Measurements from ENCODE around the gene CSNK1A1. TPM values are rescaled to one million over a fixed set of nuclear protein-coding genes. Genes with fewer than 3 reads are reported as not detected.

CSNK1A1 gene
- total RNA-seq, 1 donor from 2014 or later: 198 TPM

DNA sequence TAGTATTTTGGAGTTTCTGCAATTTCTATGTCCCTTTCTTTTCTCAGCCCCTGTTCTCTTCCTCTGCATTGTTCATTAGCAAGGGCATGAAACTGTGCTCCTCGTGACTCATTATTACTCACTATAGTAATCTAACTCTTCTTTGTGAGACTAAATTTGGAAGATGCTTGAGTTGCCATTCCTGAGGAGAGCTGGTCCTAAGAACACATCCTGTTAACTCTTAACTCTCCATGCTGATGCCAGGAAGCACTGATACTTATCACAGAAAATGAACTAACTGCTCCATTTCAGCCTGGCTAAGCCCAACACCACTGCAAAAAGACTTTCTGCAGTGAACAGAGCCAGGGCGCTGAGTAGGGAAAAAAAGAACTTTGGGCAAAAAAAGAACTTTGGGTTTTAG is 10.6 kb upstream of the CSNK1A1 start:
- DNase-seq (no peak), ATAC-seq (peak; percentile 74 to 76)
- Histone ChIP-seq H3K36me3 (no peaks in the 10 kb centered on the region), H3K27ac (peak overlapping the region; percentile 78), H3K4me3 (no peak overlapping the region), H3K9me3 (no peaks in the 10 kb centered on the region), H3K27me3 (ENCODE audit: low read depth) (no peaks in the 10 kb centered on the region), H3K4me1 (peaks cover 28% of the 10 kb centered on the region)
- intact Hi-C loops (cut with DNase I): loop anchor here (5.0 kb wide), 1 partner anchor 120 kb away; no protein-coding TSS in a partner anchor
- TF ChIP-seq, protein P1, sequence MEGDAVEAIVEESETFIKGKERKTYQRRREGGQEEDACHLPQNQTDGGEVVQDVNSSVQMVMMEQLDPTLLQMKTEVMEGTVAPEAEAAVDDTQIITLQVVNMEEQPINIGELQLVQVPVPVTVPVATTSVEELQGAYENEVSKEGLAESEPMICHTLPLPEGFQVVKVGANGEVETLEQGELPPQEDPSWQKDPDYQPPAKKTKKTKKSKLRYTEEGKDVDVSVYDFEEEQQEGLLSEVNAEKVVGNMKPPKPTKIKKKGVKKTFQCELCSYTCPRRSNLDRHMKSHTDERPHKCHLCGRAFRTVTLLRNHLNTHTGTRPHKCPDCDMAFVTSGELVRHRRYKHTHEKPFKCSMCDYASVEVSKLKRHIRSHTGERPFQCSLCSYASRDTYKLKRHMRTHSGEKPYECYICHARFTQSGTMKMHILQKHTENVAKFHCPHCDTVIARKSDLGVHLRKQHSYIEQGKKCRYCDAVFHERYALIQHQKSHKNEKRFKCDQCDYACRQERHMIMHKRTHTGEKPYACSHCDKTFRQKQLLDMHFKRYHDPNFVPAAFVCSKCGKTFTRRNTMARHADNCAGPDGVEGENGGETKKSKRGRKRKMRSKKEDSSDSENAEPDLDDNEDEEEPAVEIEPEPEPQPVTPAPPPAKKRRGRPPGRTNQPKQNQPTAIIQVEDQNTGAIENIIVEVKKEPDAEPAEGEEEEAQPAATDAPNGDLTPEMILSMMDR (IDR thresholded peaks at IDR 0.05): no peak

DNA sequence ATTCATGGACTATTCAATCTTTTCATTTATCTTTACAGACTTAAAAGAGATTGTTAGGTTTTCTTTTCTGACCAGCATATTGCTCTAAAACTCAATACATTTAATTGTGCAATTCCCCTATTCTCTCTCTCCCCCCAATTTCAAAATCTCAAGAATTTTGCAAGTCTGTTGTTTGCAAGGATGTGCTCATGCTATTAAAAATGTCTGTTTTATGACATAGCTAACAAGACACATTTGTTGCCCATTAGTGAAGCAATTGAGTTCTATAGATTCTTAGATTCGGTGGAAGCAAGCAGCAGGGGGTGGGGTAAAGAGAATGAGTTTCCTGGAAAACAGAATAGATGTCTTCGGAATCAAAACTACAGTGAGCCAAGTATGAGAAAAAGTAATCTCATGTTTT is 8.5 kb upstream of the CSNK1A1 start:
- Histone ChIP-seq H3K9me3 (no peaks in the 10 kb centered on the region), H3K27ac (no peak overlapping the region), H3K4me3 (no peak overlapping the region), H3K36me3 (no peaks in the 10 kb centered on the region), H3K27me3 (ENCODE audit: low read depth) (no peaks in the 10 kb centered on the region), H3K4me1 (peaks cover 28% of the 10 kb centered on the region)
- ATAC-seq: no peak
- DNase-seq: no peak
- TF ChIP-seq, protein P1 (IDR thresholded peaks at IDR 0.05): no peak
- intact Hi-C loops (cut with DNase I): loop anchor here (5.0 kb wide), 1 partner anchor 117 kb away; no protein-coding TSS in a partner anchor

DNA sequence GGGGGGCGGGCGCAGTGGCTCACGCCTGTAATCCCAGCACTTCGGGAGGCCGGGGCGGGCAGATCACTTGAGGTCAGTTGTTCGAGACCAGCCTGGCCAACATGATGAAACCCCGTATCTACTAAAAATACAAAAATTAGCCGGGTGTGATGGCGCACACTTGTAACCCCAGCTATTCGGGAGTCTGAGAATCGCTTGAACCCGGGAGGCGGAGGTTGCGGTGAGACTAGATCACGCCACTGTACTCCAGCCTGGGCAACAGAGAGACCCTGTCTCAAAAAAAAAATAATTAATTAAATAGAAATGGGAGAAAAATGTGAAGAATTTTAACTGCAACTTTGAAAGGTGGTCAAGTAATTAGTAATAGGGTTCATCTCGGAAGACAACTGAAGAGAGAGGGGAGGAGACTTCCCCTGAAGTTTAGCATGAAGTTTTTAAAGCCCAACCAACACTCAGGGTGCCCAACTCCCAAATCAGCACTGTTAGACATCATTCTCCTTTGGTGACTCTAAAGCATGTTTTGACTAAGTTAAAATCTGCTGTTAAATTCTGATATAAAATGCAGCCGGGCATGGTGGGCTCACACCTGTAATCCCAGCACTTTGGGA is 1.4 kb upstream of the CSNK1A1 start:
- TF ChIP-seq, protein P1 (IDR thresholded peaks at IDR 0.05): no peak
- Histone ChIP-seq H3K27ac (no peak overlapping the region), H3K27me3 (ENCODE audit: low read depth) (no peaks in the 10 kb centered on the region), H3K4me1 (peaks cover 22% of the 10 kb centered on the region), H3K9me3 (no peaks in the 10 kb centered on the region), H3K36me3 (peaks cover 18% of the 10 kb centered on the region), H3K4me3 (no peak overlapping the region)
- no peak for DNase-seq
- intact Hi-C loops (cut with DNase I): no loop called here
- ATAC-seq: no peak

DNA sequence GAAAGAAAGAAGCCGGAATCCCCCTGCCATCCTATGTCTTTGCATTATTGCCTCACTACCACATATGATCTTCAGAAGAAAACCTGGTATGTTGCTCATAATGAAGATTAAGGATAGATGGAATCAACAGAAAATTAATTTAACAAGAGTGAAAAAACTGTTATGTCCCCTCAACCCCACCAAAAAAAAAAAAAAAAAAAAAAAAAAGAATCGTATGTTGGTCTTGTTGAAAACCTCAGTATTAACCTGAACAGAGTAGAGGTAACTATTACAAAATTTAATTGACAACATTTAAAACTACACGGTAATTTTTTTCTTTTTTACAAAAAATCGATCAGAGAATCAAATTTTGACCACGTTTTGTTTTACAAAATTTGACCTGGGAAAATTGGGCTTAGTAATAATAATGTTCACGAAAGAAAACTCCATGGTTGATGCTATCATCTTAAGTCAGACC is 827 bp upstream of the CSNK1A1 start:
- H3K27ac ChIP-seq: peak overlapping the region; percentile 98
- H3K4me1 ChIP-seq: peaks cover 28% of the 10 kb centered on the region
- peaks cover 24% of the 10 kb centered on the region for H3K36me3 ChIP-seq
- no peaks in the 10 kb centered on the region for H3K27me3 ChIP-seq (ENCODE audit: low read depth)
- DNase-seq (no peak), ATAC-seq (no peak)
- intact Hi-C loops (cut with DNase I): no loop called here
- TF ChIP-seq, protein P1 (IDR thresholded peaks at IDR 0.05): no peak
- H3K4me3 ChIP-seq: peak overlapping the region; percentile 91
- H3K9me3 ChIP-seq: no peaks in the 10 kb centered on the region

DNA sequence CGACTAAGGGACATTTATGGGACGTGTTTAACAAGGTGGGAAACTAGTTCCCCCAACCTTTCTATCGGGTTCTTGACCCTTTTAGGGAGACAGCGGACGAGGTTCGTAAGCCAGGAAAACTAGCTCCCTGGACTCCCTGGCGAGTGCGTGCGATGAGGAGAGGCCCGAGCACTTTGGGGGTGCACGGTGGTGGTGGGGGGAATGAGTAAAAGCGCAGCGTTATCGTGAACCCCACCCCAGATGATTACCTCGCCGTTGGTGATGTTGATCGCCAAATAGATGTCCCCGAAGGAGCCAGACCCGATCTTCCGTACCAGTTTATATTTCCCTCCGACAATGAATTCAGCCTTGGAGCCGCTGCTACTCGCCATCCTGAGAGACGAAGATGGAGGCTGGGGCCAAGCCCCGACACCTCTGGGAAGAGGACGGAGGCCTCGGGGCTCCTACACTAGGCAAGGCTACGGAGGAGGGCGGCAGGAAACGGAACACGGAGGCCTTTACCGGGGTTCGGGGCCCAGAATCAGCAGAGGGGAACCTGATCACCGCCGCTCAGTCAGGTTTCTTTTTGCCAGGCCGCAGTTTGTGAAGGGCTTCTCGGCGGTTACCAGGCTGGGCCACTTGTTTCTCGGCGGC is 529 bp downstream of the CSNK1A1 start:
- peak; percentile 18 to 37 for ATAC-seq

More for the DNA sequence above, 529 bp downstream of the CSNK1A1 start:
- H3K36me3 ChIP-seq: peaks cover 36% of the 10 kb centered on the region
- H3K9me3 ChIP-seq: no peaks in the 10 kb centered on the region
- no peaks in the 10 kb centered on the region for H3K27me3 ChIP-seq (ENCODE audit: low read depth)
- intact Hi-C loops (cut with DNase I): no loop called here
- H3K27ac ChIP-seq: peak overlapping the region; percentile 98
- TF ChIP-seq, protein P1 (IDR thresholded peaks at IDR 0.05): no peak
- peaks cover 41% of the 10 kb centered on the region for H3K4me1 ChIP-seq
- DNase-seq: no peak
- peak overlapping the region; percentile 91 for H3K4me3 ChIP-seq
